ENCODE results near the gene OR51E2. TPM values are rescaled to one million over a fixed set of nuclear protein-coding genes. Genes with fewer than 3 reads are reported as not detected.
"Not testable (repeated sequence)": the region's sequence is repeated elsewhere in the genome, so short reads cannot be mapped to it uniquely, and the experiment has no call there.

OR51E2 gene, protein sequence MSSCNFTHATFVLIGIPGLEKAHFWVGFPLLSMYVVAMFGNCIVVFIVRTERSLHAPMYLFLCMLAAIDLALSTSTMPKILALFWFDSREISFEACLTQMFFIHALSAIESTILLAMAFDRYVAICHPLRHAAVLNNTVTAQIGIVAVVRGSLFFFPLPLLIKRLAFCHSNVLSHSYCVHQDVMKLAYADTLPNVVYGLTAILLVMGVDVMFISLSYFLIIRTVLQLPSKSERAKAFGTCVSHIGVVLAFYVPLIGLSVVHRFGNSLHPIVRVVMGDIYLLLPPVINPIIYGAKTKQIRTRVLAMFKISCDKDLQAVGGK
- not detected in 2 replicates for total RNA-seq
- long read RNA-seq: 0 reads

DNA sequence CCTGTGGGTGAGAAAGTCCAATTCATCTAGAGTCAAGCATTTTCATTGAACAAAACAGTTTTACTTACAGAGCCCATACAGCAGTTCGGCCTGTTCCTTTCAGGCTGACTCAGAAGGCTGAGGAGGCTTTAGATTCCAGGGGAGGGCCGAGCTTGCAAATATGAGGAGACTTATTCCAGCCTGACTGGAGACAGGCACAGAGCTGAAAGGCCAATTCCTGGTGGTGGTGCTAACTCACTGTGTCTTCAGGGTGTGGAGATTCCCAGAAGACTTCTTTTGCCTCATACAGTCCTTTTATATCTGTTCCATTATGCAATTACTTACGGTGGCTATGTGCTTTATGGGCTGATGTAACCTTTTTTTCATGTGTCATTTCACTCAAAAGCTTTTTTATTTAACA lies at the start of gene OR51E2:
Gene OR51E2, minus strand, starts transcription at position 269 of the 400 bp plus-strand sequence. CDS start 15,142 bp downstream, outside the sequence.
- no peak within 1 kb of the TSS for H3K27ac Mint-ChIP-seq
- TF ChIP-seq, protein P1, sequence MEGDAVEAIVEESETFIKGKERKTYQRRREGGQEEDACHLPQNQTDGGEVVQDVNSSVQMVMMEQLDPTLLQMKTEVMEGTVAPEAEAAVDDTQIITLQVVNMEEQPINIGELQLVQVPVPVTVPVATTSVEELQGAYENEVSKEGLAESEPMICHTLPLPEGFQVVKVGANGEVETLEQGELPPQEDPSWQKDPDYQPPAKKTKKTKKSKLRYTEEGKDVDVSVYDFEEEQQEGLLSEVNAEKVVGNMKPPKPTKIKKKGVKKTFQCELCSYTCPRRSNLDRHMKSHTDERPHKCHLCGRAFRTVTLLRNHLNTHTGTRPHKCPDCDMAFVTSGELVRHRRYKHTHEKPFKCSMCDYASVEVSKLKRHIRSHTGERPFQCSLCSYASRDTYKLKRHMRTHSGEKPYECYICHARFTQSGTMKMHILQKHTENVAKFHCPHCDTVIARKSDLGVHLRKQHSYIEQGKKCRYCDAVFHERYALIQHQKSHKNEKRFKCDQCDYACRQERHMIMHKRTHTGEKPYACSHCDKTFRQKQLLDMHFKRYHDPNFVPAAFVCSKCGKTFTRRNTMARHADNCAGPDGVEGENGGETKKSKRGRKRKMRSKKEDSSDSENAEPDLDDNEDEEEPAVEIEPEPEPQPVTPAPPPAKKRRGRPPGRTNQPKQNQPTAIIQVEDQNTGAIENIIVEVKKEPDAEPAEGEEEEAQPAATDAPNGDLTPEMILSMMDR (IDR thresholded peaks at IDR 0.05; ENCODE audit: unreplicated experiment): no peak
- peaks cover 1% of the 10 kb centered on the region for H3K4me1 Mint-ChIP-seq (ENCODE audit: low read depth)
- no peak for DNase-seq (ENCODE audit: low spot score, unreplicated experiment)
- H3K4me3 Mint-ChIP-seq (ENCODE audit: low read depth): no peak within 1 kb of the TSS
- no peaks in the 10 kb centered on the region for H3K9me3 Mint-ChIP-seq (ENCODE audit: low read depth)
- H3K27me3 Mint-ChIP-seq: no peaks in the 10 kb centered on the region
- no peaks in the 10 kb centered on the region for H3K36me3 Mint-ChIP-seq (ENCODE audit: insufficient read depth)

DNA sequence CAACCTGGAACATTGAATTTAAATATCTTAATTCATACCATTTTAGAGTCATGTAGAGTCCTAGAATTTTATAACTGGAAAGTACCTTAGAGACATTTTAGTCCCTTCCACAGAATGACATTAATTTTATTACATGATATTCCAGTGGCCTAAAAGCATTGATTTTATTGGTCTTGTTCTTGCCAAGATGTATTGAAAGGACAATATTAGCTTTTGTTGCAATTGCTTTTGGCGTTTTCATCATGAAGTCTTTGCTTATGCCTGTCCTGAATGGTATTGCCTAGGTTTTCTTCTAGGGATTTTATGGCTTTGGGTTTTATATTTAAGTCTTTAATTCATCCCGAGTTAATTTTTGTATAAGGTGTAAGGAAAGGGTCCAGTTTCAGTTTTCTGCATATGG lies 43.1 kb upstream of the OR51E2 start:
- Mint-ChIP-seq H3K9me3 (ENCODE audit: low read depth) (no peaks in the 10 kb centered on the region), H3K27ac (no peak overlapping the region), H3K4me3 (ENCODE audit: low read depth) (no peak overlapping the region), H3K27me3 (no peaks in the 10 kb centered on the region), H3K36me3 (ENCODE audit: insufficient read depth) (no peaks in the 10 kb centered on the region), H3K4me1 (ENCODE audit: low read depth) (no peaks in the 10 kb centered on the region)
- no peak for DNase-seq (ENCODE audit: low spot score, unreplicated experiment)
- TF ChIP-seq, protein P1 (IDR thresholded peaks at IDR 0.05; ENCODE audit: unreplicated experiment): no peak

DNA sequence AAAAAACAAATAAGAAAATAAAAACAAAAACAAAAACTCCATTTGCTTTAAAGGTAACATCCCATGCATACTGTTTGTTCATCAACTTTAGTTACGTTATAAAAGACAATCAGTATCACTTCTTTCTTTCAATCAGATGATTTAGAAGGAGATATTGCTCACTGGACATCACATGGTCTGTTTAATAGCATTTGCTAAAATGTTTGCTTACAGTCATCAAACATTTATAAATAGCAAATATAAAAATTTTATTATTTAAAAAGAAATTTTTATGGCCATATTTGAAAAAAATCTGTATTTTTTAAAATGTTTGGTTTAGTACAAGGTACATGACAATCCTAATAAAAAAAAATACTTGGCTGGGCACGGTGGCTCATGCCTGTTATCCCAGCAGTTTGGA lies 29.5 kb upstream of the OR51E2 start:
- DNase-seq (ENCODE audit: low spot score, unreplicated experiment): no peak
- H3K27me3 Mint-ChIP-seq: no peaks in the 10 kb centered on the region
- no peaks in the 10 kb centered on the region for H3K36me3 Mint-ChIP-seq (ENCODE audit: insufficient read depth)
- H3K4me3 Mint-ChIP-seq (ENCODE audit: low read depth): no peak overlapping the region
- no peaks in the 10 kb centered on the region for H3K4me1 Mint-ChIP-seq (ENCODE audit: low read depth)
- no peaks in the 10 kb centered on the region for H3K9me3 Mint-ChIP-seq (ENCODE audit: low read depth)
- no peak overlapping the region for H3K27ac Mint-ChIP-seq
- TF ChIP-seq, protein P1 (IDR thresholded peaks at IDR 0.05; ENCODE audit: unreplicated experiment): no peak

DNA sequence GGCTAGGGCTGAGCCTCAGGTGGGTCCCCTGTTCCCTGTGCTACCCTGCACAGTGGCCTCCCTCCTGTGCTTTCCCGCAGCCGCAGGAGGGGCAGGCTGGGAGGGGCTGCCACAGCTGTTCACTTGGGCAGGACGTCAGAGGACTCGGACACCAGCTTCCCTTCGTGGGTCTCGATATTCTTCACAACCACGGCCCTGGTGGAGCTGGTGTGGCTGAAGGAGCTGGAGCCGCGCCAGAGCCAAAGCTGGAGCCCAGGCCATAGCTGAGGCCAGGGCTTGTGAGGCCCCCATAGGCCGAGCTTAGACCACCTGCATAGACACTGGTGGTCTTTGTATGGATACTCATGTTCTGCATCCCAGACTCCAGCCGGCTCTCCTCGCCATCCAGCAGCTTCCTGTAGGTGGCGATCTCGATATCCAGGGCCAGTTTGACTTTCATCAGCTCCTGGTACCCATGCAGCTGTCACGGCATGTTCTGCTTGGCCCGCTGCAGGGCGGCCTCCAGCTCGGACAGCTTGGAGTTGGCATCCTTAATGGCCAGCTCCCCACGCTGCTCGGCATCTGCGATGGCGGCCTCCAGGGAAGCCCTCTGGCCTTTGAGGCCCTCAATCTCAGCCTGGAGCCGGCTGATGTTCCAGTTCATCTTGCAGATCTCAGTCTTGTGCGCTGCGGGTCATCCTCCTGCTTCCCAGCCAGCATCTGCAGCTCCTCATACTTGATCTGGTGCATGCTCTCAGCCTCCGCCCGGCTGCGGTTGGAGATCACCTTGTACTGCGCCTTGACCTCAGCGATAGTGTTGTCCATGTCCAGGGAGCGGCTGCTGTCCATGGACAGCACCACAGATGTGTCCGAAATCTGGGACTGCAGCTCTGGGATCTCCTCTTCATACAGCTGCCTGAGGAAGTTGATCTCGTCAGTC lies 25.2 kb upstream of the OR51E2 start:
- H3K27ac Mint-ChIP-seq; H3K27me3 Mint-ChIP-seq; H3K9me3 Mint-ChIP-seq (ENCODE audit: low read depth); H3K4me3 Mint-ChIP-seq (ENCODE audit: low read depth); H3K36me3 Mint-ChIP-seq (ENCODE audit: insufficient read depth); DNase-seq (ENCODE audit: low spot score, unreplicated experiment); H3K4me1 Mint-ChIP-seq (ENCODE audit: low read depth): not testable (repeated sequence)

DNA sequence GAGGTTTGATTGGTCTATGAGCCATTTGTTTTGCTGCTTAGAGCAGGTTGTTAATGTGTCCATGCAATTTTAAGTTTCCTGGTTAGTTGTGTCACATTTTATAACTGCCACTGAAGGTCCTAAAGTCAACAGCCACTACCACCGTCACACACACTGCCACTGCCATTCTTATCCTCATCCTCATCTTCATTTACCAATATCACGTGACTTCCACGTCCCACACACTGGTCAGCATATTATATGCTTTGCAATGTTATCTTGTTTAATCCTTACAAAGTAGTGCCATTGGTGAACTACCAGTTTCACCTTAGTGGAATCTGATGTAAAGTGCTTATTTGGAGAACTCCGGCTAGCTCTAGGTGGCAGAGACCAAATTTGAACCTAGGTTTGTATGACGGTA lies 16.6 kb upstream of the OR51E2 start:
- Mint-ChIP-seq H3K27ac (no peak overlapping the region), H3K4me1 (ENCODE audit: low read depth) (peaks cover 2% of the 10 kb centered on the region), H3K36me3 (ENCODE audit: insufficient read depth) (no peaks in the 10 kb centered on the region), H3K4me3 (ENCODE audit: low read depth) (no peak overlapping the region), H3K27me3 (peaks cover 3% of the 10 kb centered on the region), H3K9me3 (ENCODE audit: low read depth) (no peaks in the 10 kb centered on the region)
- no peak for DNase-seq (ENCODE audit: low spot score, unreplicated experiment)
- TF ChIP-seq, protein P1 (IDR thresholded peaks at IDR 0.05; ENCODE audit: unreplicated experiment): no peak
